A549 (cell line): ENCODE results near the gene GNG4. TPM values are rescaled to one million over a fixed set of nuclear protein-coding genes. Genes with fewer than 3 reads are reported as not detected.

Source experiments
- ATAC-seq, 2 experiments: fragments of 200-7000 bp in 1 of 2; fragments of >200 bp in 1 of 2; cut with Nextera tagmentation in 1 of 2; cut with Tn5 transposase in 1 of 2; 3 replicates each; pipeline versions ENCODE4 v1.8.0 to v1.9.1; 2018 to 2020; ENCODE audit warnings: mild to moderate bottlenecking in 1 of 2, moderate library complexity in 1 of 2
- CTCF ChIA-PET: fragments of 300-600 bp; sonication (Branson Sonifier 250); formaldehyde crosslinking; extraction: SDS; loops from one replicate; lab custom pipeline; 2021; ENCODE audit warnings: antibody characterized with exemption, inconsistent platforms; lab: Yijun Ruan, JAX
- POLR2A ChIA-PET: fragments of 350-600 bp; formaldehyde crosslinking; extraction: SDS; loops from one replicate; lab custom pipeline; 2021; ENCODE audit warnings: antibody characterized with exemption, inconsistent platforms; lab: Yijun Ruan, JAX
- DNase-seq, 2 experiments: peaks; one replicate each; pipeline versions ENCODE4 v3.0.0 to v3.0.0-alpha.2; 2011 to 2016; ENCODE audit warnings: low read depth in 1 of 2, low spot score in 1 of 2
- FAIRE-seq: peaks from 2 replicates; lab custom pipeline; 2011; peaks lifted over from hg19 to GRCh38; lab: Jason Lieb, UNC
- H3K27ac ChIP-seq, 2 experiments: fragments of >200 bp; sonication (Bioruptor Twin); formaldehyde crosslinking; 3 replicates each; pipeline ENCODE4 v1.5.1; 2016 to 2017
- H3K4me1 ChIP-seq: fragments of >200 bp; sonication (Bioruptor Twin); formaldehyde crosslinking; 3 replicates; pipeline ENCODE4 v1.6.1; 2016
- H3K4me2 ChIP-seq: fragments of >200 bp; sonication (Bioruptor Twin); formaldehyde crosslinking; 3 replicates; pipeline ENCODE4 v1.6.1; 2016
- H3K4me3 ChIP-seq: fragments of >200 bp; sonication (Bioruptor Twin); formaldehyde crosslinking; 3 replicates; pipeline ENCODE4 v1.5.1; 2016
- H3K9me3 ChIP-seq: fragments of >200 bp; sonication (Bioruptor Twin); formaldehyde crosslinking; 3 replicates; pipeline ENCODE4 v1.6.1; 2016
- BCL3 ChIP-seq: fragments of >200 bp; sonication (Bioruptor Twin); formaldehyde crosslinking; IDR thresholded peaks from 3 replicates; pipeline ENCODE4 v1.6.1; 2016
- CBX2 ChIP-seq: fragments of 200-600 bp; sonication (generic); IDR thresholded peaks from 2 replicates; pipeline ENCODE4 v1.6.1; 2016; ENCODE audit warnings: low read depth, mild to moderate bottlenecking, borderline replicate concordance
- CHD4 ChIP-seq: fragments of 200-600 bp; sonication (generic); IDR thresholded peaks from 2 replicates; pipeline ENCODE4 v1.6.1; 2016; ENCODE audit warnings: antibody characterized with exemption, mild to moderate bottlenecking, borderline replicate concordance
- CTCF ChIP-seq: fragments of >200 bp; sonication (Bioruptor Twin); formaldehyde crosslinking; IDR thresholded peaks from 3 replicates; pipeline ENCODE4 v1.5.1; 2016
- E2F6 ChIP-seq: IDR thresholded peaks from 2 replicates; pipeline ENCODE4 v1.6.1; 2012; ENCODE audit warnings: low read depth, borderline replicate concordance
- EHMT2 ChIP-seq: fragments of 200-600 bp; sonication (generic); IDR thresholded peaks from 2 replicates; pipeline ENCODE4 v1.6.1; 2016; ENCODE audit warnings: antibody characterized with exemption, low read depth, mild to moderate bottlenecking, moderate library complexity
- ELK1 ChIP-seq: fragments of 150-350 bp; IDR thresholded peaks from 2 replicates; pipeline ENCODE4 v1.6.1; 2014; ENCODE audit warnings: low read depth, mild to moderate bottlenecking, low read length
- EP300 ChIP-seq, 2 experiments: fragments of >200 bp; sonication (Bioruptor Twin); formaldehyde crosslinking; IDR thresholded peaks; 2 replicates in 1 of 2; 3 replicates in 1 of 2; pipeline ENCODE4 v1.6.1; 2016 to 2017
- ESRRA ChIP-seq: fragments of 150-350 bp; IDR thresholded peaks from 2 replicates; pipeline ENCODE4 v1.6.1; 2014; ENCODE audit warnings: mild to moderate bottlenecking, low read length, borderline replicate concordance
- FOXS1 ChIP-seq: fragments of 250-450 bp; sonication (Bioruptor Pico); IDR thresholded peaks from 2 replicates; pipeline ENCODE4 v1.5.0; 2020; ENCODE audit warnings: mild to moderate bottlenecking, moderate library complexity
- HDAC2 ChIP-seq: fragments of 200-600 bp; sonication (generic); IDR thresholded peaks from 2 replicates; pipeline ENCODE4 v1.6.1; 2016
- HMGXB4 ChIP-seq: fragments of 250-450 bp; sonication (Bioruptor Pico); IDR thresholded peaks from 2 replicates; pipeline ENCODE4 v1.5.0; 2021; ENCODE audit warnings: mild to moderate bottlenecking, moderate library complexity, borderline replicate concordance
- HOXA7 ChIP-seq: fragments of 250-450 bp; sonication (Bioruptor Pico); IDR thresholded peaks from 2 replicates; pipeline ENCODE4 v1.5.0; 2020; ENCODE audit warnings: mild to moderate bottlenecking, moderate library complexity
- HOXB5 ChIP-seq: fragments of 250-450 bp; sonication (Bioruptor Pico); IDR thresholded peaks from 2 replicates; pipeline ENCODE4 v1.5.0; 2020; ENCODE audit warnings: mild to moderate bottlenecking, moderate library complexity
- JUNB ChIP-seq: fragments of >200 bp; sonication (Bioruptor Twin); formaldehyde crosslinking; IDR thresholded peaks from 2 replicates; pipeline ENCODE4 v1.6.1; 2016
- KDM1A ChIP-seq: fragments of 200-600 bp; sonication (generic); IDR thresholded peaks from 2 replicates; pipeline ENCODE4 v1.6.1; 2016; ENCODE audit warnings: low read depth, mild to moderate bottlenecking
- MAFK ChIP-seq: fragments of 450-650 bp; IDR thresholded peaks from 2 replicates; pipeline ENCODE4 v1.6.1; 2014; ENCODE audit not compliant: partially characterized antibody
- RAD21 ChIP-seq, 2 experiments: fragments of >200 bp in 1 of 2; sonication (Bioruptor Twin) in 1 of 2; formaldehyde crosslinking in 1 of 2; IDR thresholded peaks in 1 of 2; conservative IDR thresholded peaks in 1 of 2; 2 replicates in 1 of 2; 3 replicates in 1 of 2; pipeline ENCODE4 v1.6.1; 2012 to 2018; ENCODE audit warnings: inconsistent platforms in 1 of 2
- SMC3 ChIP-seq: fragments of >200 bp; sonication (Bioruptor Twin); formaldehyde crosslinking; IDR thresholded peaks from 3 replicates; pipeline ENCODE4 v1.6.1; 2018; ENCODE audit warnings: inconsistent platforms
- SREBF2 ChIP-seq: fragments of 450-650 bp; IDR thresholded peaks from 2 replicates; pipeline ENCODE4 v1.6.1; 2014; ENCODE audit warnings: mild to moderate bottlenecking, moderate library complexity
- TFCP2L1 ChIP-seq: fragments of 250-450 bp; sonication (Bioruptor Pico); IDR thresholded peaks from 2 replicates; pipeline ENCODE4 v1.5.0; 2021; ENCODE audit warnings: mild to moderate bottlenecking
- WGBS: methylation state at CpG from one replicate; pipeline ENCODE4 v1.1.6; 2017; ENCODE audit errors: missing lambda C conversion rate; 5-methylcytosine and 5-hydroxymethylcytosine counted together
- polyA plus RNA-seq, 4 experiments: library from polyadenylated mRNA; depleted of rRNA in 3 of 4; stranded (reverse); fragments of >200 nt; fragmentation: RNase III in 1 of 4; extraction: RNeasy Plus Mini Kit Qiagen cat#74134 plus additional on column Dnase treatment in 1 of 4; gene quantifications; 2 replicates in 3 of 4; 3 replicates in 1 of 4; pipeline ENCODE4 v1.2.3, GENCODE V29; 2011 to 2017

Gene GNG4
- polyA plus RNA-seq, 2 of the 4 experiments (the other 2 are of a cell fraction) = 10.5 to 16.3 TPM

- ChIA-PET POLR2A (interaction anchor here (0.6 to 1.3 kb wide), 2 partner anchors 9 to 104 kb away, joined by 4 to 7 read pairs; partner anchors contain the start of gene B3GALNT2), CTCF (interaction anchor here (0.5 to 4.4 kb wide), 42 partner anchors 9 to 1121 kb away, joined by 3 to 59 read pairs (median 4); partner anchors contain the start of gene B3GALNT2)
- 35% methylated on average over 8 of the region's 8 CpGs for WGBS
- H3K27ac ChIP-seq = no peak overlapping the region
- DNase-seq (peak; percentile 38 to 74), ATAC-seq (peak; percentile 71 to 79; a peak in 5 of 6 replicates), FAIRE-seq (peak; percentile 80)
- no peaks in the 10 kb centered on the region for H3K9me3 ChIP-seq
- H3K4me3 ChIP-seq = no peak overlapping the region
- H3K4me2 ChIP-seq = no peak overlapping the region
- TF ChIP-seq RAD21 (conservative IDR thresholded peaks at IDR 0.05 in 1 of 2, IDR thresholded peaks at IDR 0.05 in 1 of 2) (peak; percentile 86 to 88), CTCF (peak; percentile 96), KDM1A (no peak), EHMT2 (no peak), FOXS1 (CRISPR knock-in tag) (no peak), BCL3 (no peak), TFCP2L1 (CRISPR knock-in tag) (no peak), SMC3 (peak; percentile 86)
- no peaks in the 10 kb centered on the region for H3K4me1 ChIP-seq
These were observed 135.9 kb downstream of the GNG4 start for GRCh38 chr1:235513495-235514366.

GRCh38 chr1:235511470-235512240, 137.9 kb downstream of the GNG4 start:
- WGBS = 66% methylated on average over 13 of the region's 13 CpGs
- Histone ChIP-seq H3K27ac (no peak overlapping the region), H3K9me3 (no peaks in the 10 kb centered on the region), H3K4me2 (no peak overlapping the region), H3K4me3 (no peak overlapping the region), H3K4me1 (no peaks in the 10 kb centered on the region)
- ATAC-seq (peak; percentile 81 to 87), DNase-seq (peak in 1 of 2 experiments; percentile 47), FAIRE-seq (no peak)
- ChIA-PET CTCF (interaction anchor here (1.0 to 2.3 kb wide), 4 partner anchors 15 to 460 kb away, joined by 3 to 9 read pairs (median 6); no protein-coding TSS in a partner anchor), POLR2A (no interaction called here)
- no peak for TF ChIP-seq JUNB
- TF ChIP-seq ESRRA = no peak
- TF ChIP-seq RAD21 (conservative IDR thresholded peaks at IDR 0.05 in 1 of 2, IDR thresholded peaks at IDR 0.05 in 1 of 2) = no peak; a peak in 1 of 5 replicates
- TF ChIP-seq ELK1 = no peak
- no peak for TF ChIP-seq EP300 (IDR thresholded peaks at IDR 0.05)
- TF ChIP-seq HDAC2 = no peak
- no peak for TF ChIP-seq SREBF2
- TF ChIP-seq HOXA7 = no peak
- no peak for TF ChIP-seq MAFK
- TF ChIP-seq CBX2 = no peak
- no peak for TF ChIP-seq BCL3
- no peak for TF ChIP-seq HOXB5 (CRISPR knock-in tag)
- TF ChIP-seq E2F6 = no peak
- no peak for TF ChIP-seq HMGXB4
- TF ChIP-seq CTCF = no peak
- TF ChIP-seq CHD4 = no peak
